COLO668 (cell line): ENCODE results near the gene COLEC12.
"Not testable (repeated sequence)": the region's sequence is repeated elsewhere in the genome, so short reads cannot be mapped to it uniquely, and the experiment has no call there.

Experiments used
- DNase-seq: peaks from one replicate; lab custom pipeline; 2025; ENCODE audit not compliant: unreplicated experiment; lab: John Stamatoyannopoulos, UW

COLEC12 gene

GRCh38 chr18:331221-331821, 169.2 kb downstream of the COLEC12 start:
- no peak for DNase-seq

GRCh38 chr18:328928-329327, 171.6 kb downstream of the COLEC12 start:
- DNase-seq: no peak

GRCh38 chr18:326846-327245, 173.7 kb downstream of the COLEC12 start:
- no peak for DNase-seq

- DNase-seq: no peak
Measured at GRCh38 chr18:323253-323622, 177.3 kb downstream of the COLEC12 start.

- DNase-seq: no peak
Measured at GRCh38 chr18:321865-322467, 178.5 kb downstream of the COLEC12 start.

- DNase-seq: no peak
Measured at GRCh38 chr18:320155-320554, 180.3 kb downstream of the COLEC12 start.

- no peak for DNase-seq
Measured at GRCh38 chr18:319720-320119, 180.8 kb downstream of the COLEC12 start.

GRCh38 chr18:318791-319291, 181.7 kb downstream of the COLEC12 start:
- DNase-seq: no peak

- no peak for DNase-seq
Measured at GRCh38 chr18:317618-318017, 182.9 kb downstream of the COLEC12 start.

- no peak for DNase-seq
Measured at GRCh38 chr18:316393-316792, 184.1 kb downstream of the COLEC12 start.

GRCh38 chr18:313931-314330, 186.6 kb downstream of the COLEC12 start:
- no peak for DNase-seq

GRCh38 chr18:312415-312814, 188.1 kb downstream of the COLEC12 start:
- no peak for DNase-seq

- no peak for DNase-seq
Measured at GRCh38 chr18:310042-310441, 190.5 kb downstream of the COLEC12 start.

- DNase-seq: not testable (repeated sequence)
Measured at GRCh38 chr18:308086-308485, 192.4 kb downstream of the COLEC12 start.

- no peak for DNase-seq
Measured at GRCh38 chr18:306608-307255, 193.8 kb downstream of the COLEC12 start.

- DNase-seq: no peak
Measured at GRCh38 chr18:305003-305501, 195.4 kb downstream of the COLEC12 start.

GRCh38 chr18:303607-304006, 196.9 kb downstream of the COLEC12 start:
- no peak for DNase-seq

GRCh38 chr18:303011-303410, 197.5 kb downstream of the COLEC12 start:
- DNase-seq: no peak

- DNase-seq: no peak
Measured at GRCh38 chr18:302097-302496, 198.4 kb downstream of the COLEC12 start.

- no peak for DNase-seq
Measured at GRCh38 chr18:297936-298335, 202.6 kb downstream of the COLEC12 start.

GRCh38 chr18:295756-296490, 204.6 kb downstream of the COLEC12 start:
- no peak for DNase-seq

GRCh38 chr18:294566-294965, 205.9 kb downstream of the COLEC12 start:
- no peak for DNase-seq
